SK-N-SH treated with all-trans-retinoic acid at 6 μM for 48 hours (cell line): ENCODE data around the gene MAPKAPK2.
"Not testable (repeated sequence)": the region's sequence is repeated elsewhere in the genome, so short reads cannot be mapped to it uniquely, and the experiment has no call there.

Experiments
- ATAC-seq: fragments of 200-7000 bp; cut with Tn5 transposase; 3 replicates; pipeline ENCODE4 v1.9.1; 2020; ENCODE audit warnings: mild to moderate bottlenecking, moderate library complexity
- ARNTL ChIP-seq: fragments of 450-650 bp; formaldehyde crosslinking; IDR thresholded peaks from 2 replicates; pipeline ENCODE4 v1.5.0; 2020; ENCODE audit warnings: low read depth, mild to moderate bottlenecking, moderate library complexity, borderline replicate concordance
- BACH2 ChIP-seq: fragments of 250-450 bp; sonication (Bioruptor Pico); IDR thresholded peaks from 2 replicates; pipeline ENCODE4 v1.9.0; 2021; ENCODE audit warnings: mild to moderate bottlenecking, borderline replicate concordance
- CSDC2 ChIP-seq: fragments of 250-450 bp; sonication (Bioruptor Pico); IDR thresholded peaks from 2 replicates; pipeline ENCODE4 v1.5.0; 2020; ENCODE audit warnings: mild to moderate bottlenecking, moderate library complexity
- ESRRG ChIP-seq: fragments of 250-450 bp; sonication (Bioruptor Pico); IDR thresholded peaks from 2 replicates; pipeline ENCODE4 v1.6.1; 2021; ENCODE audit warnings: mild to moderate bottlenecking
- GLIS3 ChIP-seq: fragments of 250-450 bp; sonication (Bioruptor Pico); IDR thresholded peaks from 2 replicates; pipeline ENCODE4 v1.5.0; 2020; ENCODE audit warnings: mild to moderate bottlenecking, moderate library complexity
- ISL1 ChIP-seq: fragments of 250-450 bp; sonication (Bioruptor Pico); IDR thresholded peaks from 2 replicates; pipeline ENCODE4 v2.1.2; 2022; ENCODE audit warnings: mild to moderate bottlenecking, moderate library complexity
- OSR1 ChIP-seq: fragments of 250-450 bp; sonication (Bioruptor Pico); IDR thresholded peaks from 2 replicates; pipeline ENCODE4 v1.8.0; 2022; ENCODE audit warnings: moderate library complexity, mild to moderate bottlenecking, inconsistent platforms
- PPARA ChIP-seq: fragments of 250-450 bp; sonication (Bioruptor Pico); IDR thresholded peaks from 2 replicates; pipeline ENCODE4 v1.5.0; 2020; ENCODE audit warnings: mild to moderate bottlenecking, borderline replicate concordance
- RARB ChIP-seq: fragments of 250-450 bp; sonication (Bioruptor Pico); IDR thresholded peaks from 2 replicates; pipeline ENCODE4 v1.8.0; 2021; ENCODE audit warnings: mild to moderate bottlenecking, moderate library complexity
- SNAI2 ChIP-seq: fragments of 250-450 bp; sonication (Bioruptor Pico); IDR thresholded peaks from 2 replicates; pipeline ENCODE4 v1.5.0; 2020; ENCODE audit warnings: mild to moderate bottlenecking, moderate library complexity
- TCF4 ChIP-seq: fragments of 250-450 bp; sonication (Bioruptor Pico); IDR thresholded peaks from 2 replicates; pipeline ENCODE4 v1.8.0; 2021; ENCODE audit warnings: mild to moderate bottlenecking, moderate library complexity, borderline replicate concordance
- TOX ChIP-seq: fragments of 250-450 bp; sonication (Bioruptor Pico); IDR thresholded peaks from 2 replicates; pipeline ENCODE4 v1.8.0; 2021; ENCODE audit warnings: mild to moderate bottlenecking, moderate library complexity, borderline replicate concordance
- TSHZ2 ChIP-seq: fragments of 250-450 bp; sonication (Bioruptor Pico); IDR thresholded peaks from 2 replicates; pipeline ENCODE4 v1.5.0; 2020; ENCODE audit warnings: mild to moderate bottlenecking, moderate library complexity
- ZC3H10 ChIP-seq: fragments of 250-450 bp; sonication (Bioruptor Pico); IDR thresholded peaks from 2 replicates; pipeline ENCODE4 v1.5.1; 2021; ENCODE audit warnings: mild to moderate bottlenecking, moderate library complexity
- ZFP3 ChIP-seq: fragments of 250-450 bp; sonication (Bioruptor Pico); IDR thresholded peaks from 2 replicates; pipeline ENCODE4 v1.5.0; 2020; ENCODE audit warnings: mild to moderate bottlenecking, moderate library complexity
- ZFP30 ChIP-seq: fragments of 450-650 bp; formaldehyde crosslinking; IDR thresholded peaks from 2 replicates; pipeline ENCODE4 v1.5.0; 2022; ENCODE audit warnings: mild to moderate bottlenecking, moderate library complexity
- ZNF565 ChIP-seq: fragments of 450-650 bp; formaldehyde crosslinking; conservative IDR thresholded peaks from 2 replicates; pipeline ENCODE4 v1.5.0; 2020; ENCODE audit warnings: low read depth, mild to moderate bottlenecking, moderate library complexity
- ZNF70 ChIP-seq: fragments of 450-650 bp; formaldehyde crosslinking; IDR thresholded peaks from 2 replicates; pipeline ENCODE4 v1.5.0; 2020; ENCODE audit warnings: mild to moderate bottlenecking, moderate library complexity
- ZNF8 ChIP-seq: fragments of 450-650 bp; formaldehyde crosslinking; IDR thresholded peaks from 2 replicates; pipeline ENCODE4 v1.5.0; 2020; ENCODE audit warnings: mild to moderate bottlenecking, moderate library complexity
- TF ChIP-seq, protein P1 (sequence below): fragments of 250-450 bp; sonication (Bioruptor Pico); IDR thresholded peaks from 2 replicates; pipeline ENCODE4 v1.8.0; 2020; ENCODE audit warnings: mild to moderate bottlenecking, moderate library complexity, borderline replicate concordance
- TF ChIP-seq, protein P2 (sequence below): fragments of 250-450 bp; sonication (Bioruptor Pico); IDR thresholded peaks from 2 replicates; pipeline ENCODE4 v1.5.1; 2020; ENCODE audit warnings: low read depth, mild to moderate bottlenecking, moderate library complexity
- TF ChIP-seq, protein P3 (sequence below): fragments of 250-450 bp; sonication (Bioruptor Pico); IDR thresholded peaks from 2 replicates; pipeline ENCODE4 v1.8.0; 2021; ENCODE audit warnings: low read depth, mild to moderate bottlenecking, moderate library complexity, borderline replicate concordance

MAPKAPK2 gene

DNA sequence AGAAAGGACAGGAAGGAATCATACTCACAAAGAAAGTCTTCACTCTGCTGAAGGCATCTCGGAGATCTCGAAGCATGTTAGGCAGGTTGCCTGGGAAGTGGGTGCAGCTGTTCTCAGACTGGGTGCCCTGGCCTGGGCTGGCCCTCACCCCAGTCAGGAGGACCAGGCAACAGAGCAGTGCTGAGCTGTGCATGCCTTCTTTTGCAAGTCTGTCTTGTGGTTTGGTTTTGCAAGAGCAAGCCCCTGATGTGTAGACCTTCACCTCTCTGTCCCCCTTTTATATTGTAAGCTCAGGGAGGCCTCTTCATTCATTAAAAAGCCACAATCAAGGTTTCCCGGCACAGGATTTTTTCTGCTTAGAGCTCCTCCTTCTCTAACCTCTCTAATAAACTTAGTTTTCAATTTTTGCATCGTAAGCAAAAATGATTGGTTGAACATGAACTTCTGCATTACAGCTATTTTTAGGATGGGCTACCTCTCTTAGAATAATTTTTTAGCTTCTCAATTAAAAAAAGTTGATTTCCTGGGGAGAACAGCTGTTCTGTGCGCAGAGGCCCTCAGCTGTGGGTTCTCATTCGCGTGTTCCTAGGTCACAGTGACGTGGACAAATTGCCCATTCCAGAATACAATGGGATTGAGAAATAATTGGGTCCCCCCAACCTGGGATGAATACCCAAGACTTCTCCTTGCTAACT is 87.7 kb downstream of the MAPKAPK2 start, which contains the start of gene IL10:
IL10 (minus strand) TSS at position 252 of the 695 bp plus-strand sequence; CDS start at position 193, 59 bp downstream.
- TF ChIP-seq TSHZ2 (CRISPR knock-in tag) (no peak), BACH2 (CRISPR knock-in tag) (no peak), TOX (CRISPR knock-in tag) (no peak), ZFP30 (CRISPR knock-in tag) (no peak)
- ATAC-seq: no peak

DNA sequence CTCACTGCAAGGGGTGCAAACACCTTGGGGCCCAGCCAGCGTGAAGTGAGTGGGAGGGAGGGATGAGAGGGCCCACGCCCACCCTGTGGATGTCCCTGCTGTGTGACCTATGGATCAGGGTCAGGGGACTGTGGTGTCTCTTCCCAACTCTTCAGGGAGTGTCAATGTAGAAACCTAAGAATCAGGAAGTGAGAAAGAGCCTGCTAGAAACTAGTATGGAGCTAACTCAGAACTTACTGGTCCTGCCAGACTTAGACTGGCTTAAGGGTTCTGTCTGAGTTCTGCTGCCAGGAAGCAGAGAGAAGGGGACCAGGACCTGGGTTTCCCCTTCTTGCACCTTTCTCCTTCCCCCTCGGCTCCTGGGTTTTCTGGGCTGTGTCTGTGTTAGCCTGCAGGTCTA is 89.4 kb downstream of the MAPKAPK2 start:
- TF ChIP-seq GLIS3 (CRISPR knock-in tag) (no peak), BACH2 (CRISPR knock-in tag) (no peak), ZNF8 (CRISPR knock-in tag) (no peak), ZC3H10 (CRISPR knock-in tag) (no peak), ZNF565 (no peak), ISL1 (CRISPR knock-in tag) (no peak), TCF4 (no peak), RARB (CRISPR knock-in tag) (no peak), PPARA (CRISPR knock-in tag) (no peak), TOX (CRISPR knock-in tag) (no peak), ESRRG (no peak), ZFP30 (CRISPR knock-in tag) (no peak), ARNTL (CRISPR knock-in tag) (no peak)
- TF ChIP-seq, protein P1, sequence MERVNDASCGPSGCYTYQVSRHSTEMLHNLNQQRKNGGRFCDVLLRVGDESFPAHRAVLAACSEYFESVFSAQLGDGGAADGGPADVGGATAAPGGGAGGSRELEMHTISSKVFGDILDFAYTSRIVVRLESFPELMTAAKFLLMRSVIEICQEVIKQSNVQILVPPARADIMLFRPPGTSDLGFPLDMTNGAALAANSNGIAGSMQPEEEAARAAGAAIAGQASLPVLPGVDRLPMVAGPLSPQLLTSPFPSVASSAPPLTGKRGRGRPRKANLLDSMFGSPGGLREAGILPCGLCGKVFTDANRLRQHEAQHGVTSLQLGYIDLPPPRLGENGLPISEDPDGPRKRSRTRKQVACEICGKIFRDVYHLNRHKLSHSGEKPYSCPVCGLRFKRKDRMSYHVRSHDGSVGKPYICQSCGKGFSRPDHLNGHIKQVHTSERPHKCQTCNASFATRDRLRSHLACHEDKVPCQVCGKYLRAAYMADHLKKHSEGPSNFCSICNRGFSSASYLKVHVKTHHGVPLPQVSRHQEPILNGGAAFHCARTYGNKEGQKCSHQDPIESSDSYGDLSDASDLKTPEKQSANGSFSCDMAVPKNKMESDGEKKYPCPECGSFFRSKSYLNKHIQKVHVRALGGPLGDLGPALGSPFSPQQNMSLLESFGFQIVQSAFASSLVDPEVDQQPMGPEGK (CRISPR knock-in tag): no peak
- ATAC-seq: no peak

- TF ChIP-seq RARB (CRISPR knock-in tag) (no peak), PPARA (CRISPR knock-in tag) (no peak)
- no peak for ATAC-seq
Observed at GRCh38 chr1:206776229-206776628, 91.5 kb downstream of the MAPKAPK2 start.

GRCh38 chr1:206778031-206778430 is 93.3 kb downstream of the MAPKAPK2 start:
- ATAC-seq: no peak
- TF ChIP-seq SNAI2 (CRISPR knock-in tag) (no peak), ZC3H10 (CRISPR knock-in tag) (no peak), GLIS3 (CRISPR knock-in tag) (no peak), ZNF565 (no peak), ZNF70 (CRISPR knock-in tag) (no peak), TOX (CRISPR knock-in tag) (no peak), CSDC2 (CRISPR knock-in tag) (no peak), ZFP3 (no peak), TSHZ2 (CRISPR knock-in tag) (no peak), OSR1 (CRISPR knock-in tag) (no peak), TCF4 (no peak), BACH2 (CRISPR knock-in tag) (no peak)
- TF ChIP-seq, protein P2, sequence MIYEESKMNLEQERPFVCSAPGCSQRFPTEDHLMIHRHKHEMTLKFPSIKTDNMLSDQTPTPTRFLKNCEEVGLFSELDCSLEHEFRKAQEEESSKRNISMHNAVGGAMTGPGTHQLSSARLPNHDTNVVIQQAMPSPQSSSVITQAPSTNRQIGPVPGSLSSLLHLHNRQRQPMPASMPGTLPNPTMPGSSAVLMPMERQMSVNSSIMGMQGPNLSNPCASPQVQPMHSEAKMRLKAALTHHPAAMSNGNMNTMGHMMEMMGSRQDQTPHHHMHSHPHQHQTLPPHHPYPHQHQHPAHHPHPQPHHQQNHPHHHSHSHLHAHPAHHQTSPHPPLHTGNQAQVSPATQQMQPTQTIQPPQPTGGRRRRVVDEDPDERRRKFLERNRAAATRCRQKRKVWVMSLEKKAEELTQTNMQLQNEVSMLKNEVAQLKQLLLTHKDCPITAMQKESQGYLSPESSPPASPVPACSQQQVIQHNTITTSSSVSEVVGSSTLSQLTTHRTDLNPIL (CRISPR knock-in tag): no peak
- TF ChIP-seq, protein P3, sequence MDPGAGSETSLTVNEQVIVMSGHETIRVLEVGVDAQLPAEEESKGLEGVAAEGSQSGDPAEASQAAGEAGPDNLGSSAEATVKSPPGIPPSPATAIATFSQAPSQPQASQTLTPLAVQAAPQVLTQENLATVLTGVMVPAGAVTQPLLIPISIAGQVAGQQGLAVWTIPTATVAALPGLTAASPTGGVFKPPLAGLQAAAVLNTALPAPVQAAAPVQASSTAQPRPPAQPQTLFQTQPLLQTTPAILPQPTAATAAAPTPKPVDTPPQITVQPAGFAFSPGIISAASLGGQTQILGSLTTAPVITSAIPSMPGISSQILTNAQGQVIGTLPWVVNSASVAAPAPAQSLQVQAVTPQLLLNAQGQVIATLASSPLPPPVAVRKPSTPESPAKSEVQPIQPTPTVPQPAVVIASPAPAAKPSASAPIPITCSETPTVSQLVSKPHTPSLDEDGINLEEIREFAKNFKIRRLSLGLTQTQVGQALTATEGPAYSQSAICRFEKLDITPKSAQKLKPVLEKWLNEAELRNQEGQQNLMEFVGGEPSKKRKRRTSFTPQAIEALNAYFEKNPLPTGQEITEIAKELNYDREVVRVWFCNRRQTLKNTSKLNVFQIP (CRISPR knock-in tag): no peak

DNA sequence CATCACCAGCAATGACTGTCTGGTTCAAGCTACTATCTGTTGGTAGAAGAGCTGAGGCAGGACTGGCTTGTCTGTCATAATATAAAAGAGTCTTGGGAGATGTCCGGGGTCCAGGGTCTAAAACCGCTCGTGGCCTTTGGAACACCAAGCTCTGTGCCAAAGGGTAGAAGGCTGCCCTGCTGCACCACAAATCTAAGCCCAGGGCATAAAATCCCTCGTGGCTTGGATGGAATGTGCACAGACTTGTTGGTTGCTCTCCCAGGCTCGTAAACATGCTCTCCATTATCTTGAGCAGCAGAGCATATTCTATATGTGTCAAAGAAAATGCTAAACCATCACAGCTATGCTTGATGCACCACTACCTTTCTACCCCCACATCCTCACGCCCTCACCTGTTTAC is 94.2 kb downstream of the MAPKAPK2 start:
- not testable (repeated sequence) for ATAC-seq
